ENCODE measurements around the gene WDR93.

Gene WDR93

DNA sequence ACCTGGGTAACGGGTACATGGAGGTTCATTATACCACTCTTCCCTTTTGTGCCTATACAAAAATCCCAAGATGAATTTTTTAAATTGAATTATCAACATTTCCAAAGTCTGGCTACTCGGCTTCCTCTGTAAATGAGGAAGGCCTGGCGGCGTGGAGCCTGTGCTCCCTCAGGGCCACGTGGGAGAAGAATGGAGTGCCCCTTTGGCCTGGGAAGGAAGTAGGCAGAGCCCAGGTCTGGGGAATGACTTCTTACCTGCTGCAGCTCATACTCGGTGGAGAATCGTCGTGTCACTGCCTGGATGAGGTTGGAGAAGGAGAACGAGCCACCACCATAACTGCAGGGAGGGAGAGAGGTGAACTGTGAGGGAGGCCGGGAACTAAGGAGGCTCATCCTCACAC lies 99.6 kb downstream of the WDR93 start:
- no peak for DNase-seq
- no peak for ATAC-seq

DNA sequence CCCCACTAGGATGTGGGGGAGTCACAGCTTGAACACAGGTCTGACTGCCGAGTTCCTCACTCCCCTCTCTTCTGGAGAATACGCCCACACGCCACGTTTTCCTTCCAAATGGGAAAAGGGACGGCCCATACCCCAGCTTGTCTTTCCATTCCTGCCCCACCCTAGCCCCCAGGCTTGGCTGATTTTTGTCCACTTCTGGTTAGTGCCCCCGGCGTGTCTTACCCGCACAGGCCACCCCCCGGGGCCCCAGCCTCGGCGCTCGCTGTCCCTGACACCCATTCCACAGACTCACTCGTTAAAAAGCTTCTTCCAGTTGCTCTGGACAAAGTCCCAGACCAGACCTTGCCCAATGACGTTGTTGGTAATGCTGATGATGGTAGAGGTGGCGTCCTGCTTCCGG lies 100.0 kb downstream of the WDR93 start:
- no peak for DNase-seq
- no peak for ATAC-seq

DNA sequence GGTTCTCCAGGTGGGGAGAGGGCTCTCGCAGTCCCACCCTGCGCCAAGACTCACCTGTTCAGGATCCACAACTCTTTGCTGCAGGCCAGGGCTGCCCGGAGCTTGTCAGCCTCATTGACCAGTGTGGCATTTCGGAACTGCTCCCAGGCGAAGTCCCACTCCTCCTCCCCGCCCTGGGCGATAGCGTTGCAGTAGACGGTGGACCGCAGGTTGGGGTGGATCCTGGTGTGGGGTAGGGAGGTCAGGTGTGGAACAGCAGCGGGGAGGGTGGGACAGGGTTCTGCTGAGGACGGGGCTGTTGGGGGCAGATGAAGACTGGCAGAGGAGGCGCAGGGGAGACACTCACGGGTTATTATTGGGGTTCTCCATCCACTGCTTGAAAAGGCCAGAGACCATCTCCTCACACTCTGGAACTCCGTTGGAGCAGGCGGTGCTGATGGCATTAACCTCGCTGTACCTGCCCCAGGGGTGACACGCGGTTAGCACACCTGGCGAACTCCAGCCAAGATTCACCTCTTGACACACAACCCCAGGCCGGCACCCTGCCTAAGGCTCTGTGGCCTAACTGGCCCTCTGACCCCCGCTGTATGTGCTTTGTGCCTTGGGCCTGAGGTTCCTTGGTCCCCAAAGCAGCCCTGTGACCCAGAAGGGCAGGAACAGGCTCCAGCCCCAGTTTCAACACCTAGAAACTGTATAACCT lies 101.6 kb downstream of the WDR93 start:
- ATAC-seq (no peak), DNase-seq (no peak)
